SK-N-SH (cell line): ENCODE results near the gene CXCL16. TPM values are rescaled to one million over a fixed set of nuclear protein-coding genes. Genes with fewer than 3 reads are reported as not detected.

ENCODE experiments used
- CTCF ChIA-PET: fragments of 300-600, 350-600 bp; formaldehyde crosslinking; extraction: SDS; loops from one replicate; lab custom pipeline; 2021; lab: Yijun Ruan, JAX
- POLR2A ChIA-PET: fragments of 350-600 bp; sonication (Branson Sonifier 250); formaldehyde crosslinking; extraction: SDS; loops from one replicate; lab custom pipeline; 2020; ENCODE audit warnings: antibody characterized with exemption, inconsistent platforms; lab: Yijun Ruan, JAX
- DNase-seq: peaks from one replicate; pipeline ENCODE4 v3.0.0; 2012
- H2AFZ ChIP-seq: fragments of 200-600 bp; sonication (generic); 2 replicates; pipeline ENCODE4 v1.8.1; 2016; ENCODE audit warnings: antibody characterized with exemption, mild to moderate bottlenecking, low read depth
- H3F3A ChIP-seq: fragments of 200-600 bp; sonication (generic); replicated peaks from 2 replicates; pipeline ENCODE3; 2016; ENCODE audit warnings: antibody characterized with exemption, mild to moderate bottlenecking; ENCODE audit not compliant: insufficient read depth
- H3K27ac ChIP-seq, 2 experiments: fragments of 200-500 bp in 1 of 2; fragments of 200-600 bp in 1 of 2; sonication (Bioruptor generic) in 1 of 2; sonication (generic), shearing (Covaris generic) in 1 of 2; 2 replicates each; pipeline versions ENCODE4 v1.5.1 to v1.6.1; 2014 to 2016; ENCODE audit warnings: low read depth in 2 of 2, inconsistent platforms in 1 of 2, low read length in 1 of 2, mild to moderate bottlenecking in 1 of 2, mixed read lengths in 1 of 2
- H3K27me3 ChIP-seq: fragments of 200-600 bp; sonication (generic), shearing (Covaris generic); 2 replicates; pipeline ENCODE4 v1.6.1; 2016; ENCODE audit warnings: mixed run types; ENCODE audit not compliant: insufficient read depth
- H3K36me3 ChIP-seq, 2 experiments: fragments of 200-500 bp in 1 of 2; fragments of 200-600 bp in 1 of 2; sonication (Bioruptor generic) in 1 of 2; sonication (generic) in 1 of 2; replicated peaks in 1 of 2; 2 replicates each; pipeline versions ENCODE3 to v1.5.1; 2014 to 2016; ENCODE audit warnings: low read length in 1 of 2, mild to moderate bottlenecking in 1 of 2; ENCODE audit not compliant: insufficient read depth in 2 of 2, control insufficient read depth in 1 of 2
- H3K4me1 ChIP-seq, 2 experiments: fragments of 200-500 bp in 1 of 2; fragments of 200-600 bp in 1 of 2; sonication (Bioruptor generic) in 1 of 2; sonication (generic), shearing (Covaris generic) in 1 of 2; 2 replicates each; pipeline versions ENCODE4 v1.5.1 to v1.6.1; 2014 to 2016; ENCODE audit warnings: low read depth in 1 of 2, low read length in 1 of 2, mixed run types in 1 of 2; ENCODE audit not compliant: insufficient read depth in 2 of 2, control insufficient read depth in 1 of 2
- H3K4me2 ChIP-seq: fragments of 200-600 bp; sonication (generic), shearing (Covaris generic); 2 replicates; pipeline ENCODE4 v1.6.1; 2017; ENCODE audit warnings: mixed run types
- H3K4me3 ChIP-seq, 2 experiments: fragments of 200-500 bp in 1 of 2; fragments of 200-600 bp in 1 of 2; sonication (Bioruptor generic) in 1 of 2; sonication (generic), shearing (Covaris generic) in 1 of 2; 2 replicates each; pipeline versions ENCODE4 v1.5.1 to v1.8.1; 2014 to 2016; ENCODE audit warnings: low read depth in 2 of 2, inconsistent platforms in 1 of 2, low read length in 1 of 2, mild to moderate bottlenecking in 1 of 2, mixed read lengths in 1 of 2, moderate library complexity in 1 of 2
- H3K79me2 ChIP-seq: fragments of 200-600 bp; sonication (generic); 2 replicates; pipeline ENCODE4 v1.8.1; 2017; ENCODE audit warnings: mild to moderate bottlenecking; ENCODE audit not compliant: insufficient read depth
- H3K9ac ChIP-seq: fragments of 200-600 bp; sonication (generic); 2 replicates; pipeline ENCODE4 v1.6.1; 2017; ENCODE audit warnings: mixed run types
- H3K9me2 ChIP-seq: fragments of 200-600 bp; sonication (generic); 2 replicates; pipeline ENCODE4 v1.6.1; 2017; ENCODE audit warnings: mixed run types
- H3K9me3 ChIP-seq: fragments of 200-600 bp; sonication (generic); 2 replicates; pipeline ENCODE4 v1.6.1; 2017; ENCODE audit warnings: mixed run types, mild to moderate bottlenecking, moderate library complexity
- H4K20me1 ChIP-seq: fragments of 200-600 bp; sonication (generic); 2 replicates; pipeline ENCODE4 v1.6.1; 2017; ENCODE audit warnings: mild to moderate bottlenecking, mixed run types; ENCODE audit not compliant: insufficient read depth
- CHD2 ChIP-seq: fragments of 150-350 bp; IDR thresholded peaks from 2 replicates; pipeline ENCODE4 v1.6.1; 2018; ENCODE audit warnings: low read length; ENCODE audit not compliant: partially characterized antibody
- ELF1 ChIP-seq: IDR thresholded peaks from 2 replicates; pipeline ENCODE4 v1.4.0; 2012
- EP300 ChIP-seq, 2 experiments: IDR thresholded peaks; 2 replicates each; pipeline versions ENCODE4 v1.4.0 to v1.6.1; 2012; ENCODE audit warnings: borderline replicate concordance in 1 of 2, low read depth in 1 of 2, low read length in 1 of 2
- FOXM1 ChIP-seq: IDR thresholded peaks from 2 replicates; pipeline ENCODE4 v1.4.0; 2012; ENCODE audit warnings: low read depth, mild to moderate bottlenecking
- GATA2 ChIP-seq: sonication (generic); formaldehyde crosslinking; IDR thresholded peaks from 2 replicates; pipeline ENCODE4 v1.5.0; 2020; ENCODE audit warnings: mild to moderate bottlenecking, missing genetic modification reagents
- IRF3 ChIP-seq: fragments of 150-350 bp; IDR thresholded peaks from 2 replicates; pipeline ENCODE4 v1.6.1; 2016; ENCODE audit warnings: mild to moderate bottlenecking, low read depth, low read length
- JUND ChIP-seq: IDR thresholded peaks from 2 replicates; pipeline ENCODE4 v1.4.0; 2012
- MEF2A ChIP-seq: IDR thresholded peaks from 2 replicates; pipeline ENCODE4 v1.4.0; 2012; ENCODE audit warnings: low read depth, borderline replicate concordance
- MXI1 ChIP-seq: IDR thresholded peaks from 2 replicates; pipeline ENCODE4 v1.6.1; 2012; ENCODE audit warnings: mild to moderate bottlenecking, low read depth, low read length, improper control_type of control experiment
- NFIC ChIP-seq: IDR thresholded peaks from 2 replicates; pipeline ENCODE4 v1.4.0; 2012; ENCODE audit warnings: borderline replicate concordance
- POLR2AphosphoS5 ChIP-seq: IDR thresholded peaks from 2 replicates; pipeline ENCODE4 v1.6.1; 2012; ENCODE audit warnings: low read depth, low read length
- RAD21 ChIP-seq: IDR thresholded peaks from 2 replicates; pipeline ENCODE4 v1.6.1; 2012; ENCODE audit warnings: mild to moderate bottlenecking, low read length
- RCOR1 ChIP-seq: fragments of 150-350 bp; IDR thresholded peaks from 2 replicates; pipeline ENCODE4 v1.6.1; 2017; ENCODE audit warnings: antibody characterized with exemption, low read length
- SIN3A ChIP-seq: IDR thresholded peaks from 2 replicates; pipeline ENCODE4 v1.6.1; 2012; ENCODE audit warnings: low read depth, mild to moderate bottlenecking, low read length, moderate library complexity, borderline replicate concordance
- TCF12 ChIP-seq: IDR thresholded peaks from 2 replicates; pipeline ENCODE4 v1.4.0; 2012
- TEAD4 ChIP-seq: IDR thresholded peaks from 2 replicates; pipeline ENCODE4 v1.4.0; 2012; ENCODE audit warnings: mild to moderate bottlenecking, borderline replicate concordance; ENCODE audit not compliant: insufficient read depth
- USF2 ChIP-seq: fragments of 150-350 bp; IDR thresholded peaks from 2 replicates; pipeline ENCODE4 v1.6.1; 2017; ENCODE audit warnings: antibody characterized with exemption, low read length, low read depth, borderline replicate concordance
- YY1 ChIP-seq: IDR thresholded peaks from 2 replicates; pipeline ENCODE4 v1.4.0; 2012; ENCODE audit warnings: low read depth, mild to moderate bottlenecking
- ZBTB33 ChIP-seq: IDR thresholded peaks from 2 replicates; pipeline ENCODE4 v1.4.0; 2012; ENCODE audit warnings: low read depth, borderline replicate concordance
- WGBS: methylation state at CpG from one replicate; pipeline ENCODE4 v1.1.6; 2017; ENCODE audit warnings: low lambda C conversion rate; 5-methylcytosine and 5-hydroxymethylcytosine counted together
- polyA plus RNA-seq, 3 experiments: library from polyadenylated mRNA; depleted of rRNA; stranded (reverse); fragments of >200 nt; gene quantifications; 2 replicates each; pipeline ENCODE4 v1.2.3, GENCODE V29; 2012
- TF ChIP-seq, protein P1 (sequence below): fragments of 200-600 bp; sonication (generic); IDR thresholded peaks from 2 replicates; pipeline ENCODE4 v1.6.1; 2017; ENCODE audit warnings: antibody characterized with exemption, mild to moderate bottlenecking, moderate library complexity
- TF ChIP-seq, protein P2 (sequence below): IDR thresholded peaks from 2 replicates; pipeline ENCODE4 v1.4.0; 2012; ENCODE audit warnings: low read depth

CXCL16 gene
- polyA plus RNA-seq, 1 of the 3 experiments (the other 2 are of a cell fraction): 4.3 TPM

GRCh38 chr17:4766723-4767122 is 27.0 kb upstream of the CXCL16 start:
- H3K9ac ChIP-seq: no peak overlapping the region
- DNase-seq: no peak
- H3K27ac ChIP-seq: no peak overlapping the region
- H3F3A ChIP-seq: no peaks in the 10 kb centered on the region
- H2AFZ ChIP-seq: no peak overlapping the region
- H3K4me1 ChIP-seq: peaks cover 0 to 2% of the 10 kb centered on the region in 2 experiments; a peak in 1 of 4 replicates
- 60% methylated on average over 9 of the region's 9 CpGs for whole genome bisulfite sequencing
- H3K4me3 ChIP-seq: no peak overlapping the region
- ChIA-PET POLR2A (no interaction called here), CTCF (interaction anchor here (0.9 to 1.5 kb wide), 4 partner anchors 23 to 136 kb away, joined by 3 read pairs; partner anchors contain the start of genes CHRNE and GLTPD2)
- no peaks in the 10 kb centered on the region for H3K36me3 ChIP-seq
- H3K9me3 ChIP-seq: no peaks in the 10 kb centered on the region
- H3K9me2 ChIP-seq: no peaks in the 10 kb centered on the region
- peaks cover 36% of the 10 kb centered on the region for H3K27me3 ChIP-seq
- H4K20me1 ChIP-seq: no peaks in the 10 kb centered on the region
- H3K4me2 ChIP-seq: no peak overlapping the region
- no peaks in the 10 kb centered on the region for H3K79me2 ChIP-seq
- TF ChIP-seq IRF3: no peak
- TF ChIP-seq TEAD4: no peak
- no peak for TF ChIP-seq RCOR1

DNA sequence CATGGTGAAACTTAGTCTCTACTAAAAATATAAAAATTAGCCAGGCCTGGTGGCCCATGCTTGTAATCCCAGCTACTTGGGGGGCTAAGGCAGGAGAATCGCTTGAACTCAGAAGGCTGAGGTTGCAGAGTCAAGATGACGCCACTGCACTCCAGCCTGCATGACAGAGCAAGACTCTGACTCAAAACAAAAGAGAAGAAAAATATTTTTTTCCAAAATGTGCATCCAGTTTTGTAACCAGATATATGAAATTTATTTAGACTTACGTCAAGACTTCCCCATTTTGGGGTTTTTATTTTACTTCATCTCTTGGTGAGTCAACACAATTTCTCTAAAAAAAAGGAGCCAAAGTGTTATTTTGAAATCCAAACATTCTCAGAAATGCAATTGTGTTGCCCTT is 26.5 kb upstream of the CXCL16 start:
- Histone ChIP-seq H3K4me2 (no peak overlapping the region), H3K9me3 (no peaks in the 10 kb centered on the region), H3K4me3 (no peak overlapping the region), H4K20me1 (no peaks in the 10 kb centered on the region), H3K9ac (no peak overlapping the region), H3K4me1 (no peaks in the 10 kb centered on the region), H3K79me2 (no peaks in the 10 kb centered on the region), H3K36me3 (no peaks in the 10 kb centered on the region), H2AFZ (no peak overlapping the region)
- ChIA-PET CTCF (interaction anchor here (0.9 to 1.5 kb wide), 2 partner anchors 115 to 137 kb away, joined by 3 read pairs; partner anchors contain the start of gene CHRNE), POLR2A (no interaction called here)
- TF ChIP-seq EP300 (IDR thresholded peaks at IDR 0.05; ENCODE audit: borderline replicate concordance in 1 of 2, low read depth in 1 of 2, low read length in 1 of 2) (no peak), GATA2 (CRISPR knock-in tag) (no peak), FOXM1 (no peak), TCF12 (no peak), IRF3 (no peak), RAD21 (no peak), NFIC (no peak), MEF2A (no peak), ZBTB33 (no peak), JUND (no peak), USF2 (no peak), ELF1 (no peak), SIN3A (no peak), YY1 (no peak), MXI1 (no peak), CHD2 (no peak), POLR2AphosphoS5 (no peak)
- TF ChIP-seq, protein P1, sequence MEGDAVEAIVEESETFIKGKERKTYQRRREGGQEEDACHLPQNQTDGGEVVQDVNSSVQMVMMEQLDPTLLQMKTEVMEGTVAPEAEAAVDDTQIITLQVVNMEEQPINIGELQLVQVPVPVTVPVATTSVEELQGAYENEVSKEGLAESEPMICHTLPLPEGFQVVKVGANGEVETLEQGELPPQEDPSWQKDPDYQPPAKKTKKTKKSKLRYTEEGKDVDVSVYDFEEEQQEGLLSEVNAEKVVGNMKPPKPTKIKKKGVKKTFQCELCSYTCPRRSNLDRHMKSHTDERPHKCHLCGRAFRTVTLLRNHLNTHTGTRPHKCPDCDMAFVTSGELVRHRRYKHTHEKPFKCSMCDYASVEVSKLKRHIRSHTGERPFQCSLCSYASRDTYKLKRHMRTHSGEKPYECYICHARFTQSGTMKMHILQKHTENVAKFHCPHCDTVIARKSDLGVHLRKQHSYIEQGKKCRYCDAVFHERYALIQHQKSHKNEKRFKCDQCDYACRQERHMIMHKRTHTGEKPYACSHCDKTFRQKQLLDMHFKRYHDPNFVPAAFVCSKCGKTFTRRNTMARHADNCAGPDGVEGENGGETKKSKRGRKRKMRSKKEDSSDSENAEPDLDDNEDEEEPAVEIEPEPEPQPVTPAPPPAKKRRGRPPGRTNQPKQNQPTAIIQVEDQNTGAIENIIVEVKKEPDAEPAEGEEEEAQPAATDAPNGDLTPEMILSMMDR: no peak
- TF ChIP-seq, protein P2, sequence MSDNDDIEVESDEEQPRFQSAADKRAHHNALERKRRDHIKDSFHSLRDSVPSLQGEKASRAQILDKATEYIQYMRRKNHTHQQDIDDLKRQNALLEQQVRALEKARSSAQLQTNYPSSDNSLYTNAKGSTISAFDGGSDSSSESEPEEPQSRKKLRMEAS: no peak
- TF ChIP-seq, all 33 proteins: peak for 0
- DNase-seq: no peak
- Histone ChIP-seq H3K27ac (no peak overlapping the region), H3K9me2 (no peaks in the 10 kb centered on the region), H3F3A (no peaks in the 10 kb centered on the region), H3K27me3 (peaks cover 31% of the 10 kb centered on the region; the same call in 1 of the 2 replicates)
- 50% methylated on average over 3 of the region's 3 CpGs for WGBS
